Measurements from ENCODE around the gene CMC4.

DNA sequence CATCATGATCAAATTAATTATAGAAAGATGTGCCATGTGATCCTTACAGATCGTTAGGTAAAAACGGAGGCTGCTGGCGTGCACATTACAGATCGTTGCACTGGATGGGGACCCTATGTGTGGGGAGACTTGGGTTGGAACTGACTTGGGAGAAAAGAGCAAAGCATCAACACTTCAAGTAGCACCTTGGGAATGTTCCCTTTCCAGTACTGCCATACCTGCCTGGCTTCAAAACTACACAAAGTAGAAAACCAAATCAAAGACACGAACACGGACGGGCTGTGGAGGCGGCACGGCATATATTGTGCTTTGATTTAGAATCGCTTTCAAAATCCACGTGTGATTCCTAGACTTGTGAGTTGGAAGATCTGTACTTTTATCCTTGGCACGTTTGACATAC, 898 bp downstream of the CMC4 start:
- TF ChIP-seq, protein P1, sequence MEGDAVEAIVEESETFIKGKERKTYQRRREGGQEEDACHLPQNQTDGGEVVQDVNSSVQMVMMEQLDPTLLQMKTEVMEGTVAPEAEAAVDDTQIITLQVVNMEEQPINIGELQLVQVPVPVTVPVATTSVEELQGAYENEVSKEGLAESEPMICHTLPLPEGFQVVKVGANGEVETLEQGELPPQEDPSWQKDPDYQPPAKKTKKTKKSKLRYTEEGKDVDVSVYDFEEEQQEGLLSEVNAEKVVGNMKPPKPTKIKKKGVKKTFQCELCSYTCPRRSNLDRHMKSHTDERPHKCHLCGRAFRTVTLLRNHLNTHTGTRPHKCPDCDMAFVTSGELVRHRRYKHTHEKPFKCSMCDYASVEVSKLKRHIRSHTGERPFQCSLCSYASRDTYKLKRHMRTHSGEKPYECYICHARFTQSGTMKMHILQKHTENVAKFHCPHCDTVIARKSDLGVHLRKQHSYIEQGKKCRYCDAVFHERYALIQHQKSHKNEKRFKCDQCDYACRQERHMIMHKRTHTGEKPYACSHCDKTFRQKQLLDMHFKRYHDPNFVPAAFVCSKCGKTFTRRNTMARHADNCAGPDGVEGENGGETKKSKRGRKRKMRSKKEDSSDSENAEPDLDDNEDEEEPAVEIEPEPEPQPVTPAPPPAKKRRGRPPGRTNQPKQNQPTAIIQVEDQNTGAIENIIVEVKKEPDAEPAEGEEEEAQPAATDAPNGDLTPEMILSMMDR (IDR thresholded peaks at IDR 0.05): no peak
- TF ChIP-seq POLR2A (IDR thresholded peaks at IDR 0.05) (no peak), EP300 (IDR thresholded peaks at IDR 0.05) (no peak), POLR2AphosphoS5 (IDR thresholded peaks at IDR 0.05) (no peak)
